MM.1S (cell line): Measurements from ENCODE around the gene NPTX1.

Experiments
- DNase-seq: peaks from one replicate; pipeline ENCODE4 v3.0.0-alpha.2; 2015
- H2AFZ ChIP-seq: fragments of 300-600 bp; sonication (generic); 2 replicates; pipeline ENCODE4 v1.6.0; 2016; ENCODE audit warnings: antibody characterized with exemption, low read length
- H3F3A ChIP-seq: fragments of 300-600 bp; sonication (generic); 2 replicates; pipeline ENCODE4 v1.6.1; 2016; ENCODE audit warnings: mild to moderate bottlenecking, antibody characterized with exemption, low read length, moderate library complexity, mixed read lengths; ENCODE audit not compliant: insufficient read depth
- H3K27ac ChIP-seq: fragments of 300-600 bp; sonication (generic); 2 replicates; pipeline ENCODE4 v1.5.1; 2016; ENCODE audit warnings: mild to moderate bottlenecking, low read length
- H3K27me3 ChIP-seq: fragments of 300-600 bp; sonication (generic); replicated peaks from 2 replicates; pipeline ENCODE4 v1.6.0; 2016; ENCODE audit warnings: low read length; ENCODE audit not compliant: insufficient read depth
- H3K36me3 ChIP-seq: fragments of 300-600 bp; sonication (generic); replicated peaks from 2 replicates; pipeline ENCODE4 v1.6.1; 2016; ENCODE audit warnings: mild to moderate bottlenecking, low read length, mixed read lengths; ENCODE audit not compliant: insufficient read depth
- H3K4me1 ChIP-seq: fragments of 300-600 bp; sonication (generic); 2 replicates; pipeline ENCODE4 v1.6.1; 2016; ENCODE audit warnings: low read length, mixed read lengths
- H3K4me2 ChIP-seq: fragments of 300-600 bp; sonication (generic); 2 replicates; pipeline ENCODE4 v1.6.0; 2016; ENCODE audit warnings: low read depth, low read length
- H3K4me3 ChIP-seq: fragments of 300-600 bp; sonication (generic); 2 replicates; pipeline ENCODE4 v1.5.1; 2016; ENCODE audit warnings: low read length, mixed read lengths
- H3K79me2 ChIP-seq: fragments of 300-600 bp; sonication (generic); 2 replicates; pipeline ENCODE4 v1.6.1; 2016; ENCODE audit warnings: mixed run types, low read length, mixed read lengths
- H3K9ac ChIP-seq: fragments of 300-600 bp; sonication (generic); 2 replicates; pipeline ENCODE4 v1.6.1; 2016; ENCODE audit warnings: low read length, mixed read lengths
- H3K9me2 ChIP-seq: fragments of 300-600 bp; sonication (generic); replicated peaks from 2 replicates; pipeline ENCODE4 v1.6.1; 2016; ENCODE audit warnings: mild to moderate bottlenecking, low read length, mixed read lengths; ENCODE audit not compliant: insufficient read depth
- H3K9me3 ChIP-seq: fragments of 300-600 bp; sonication (generic); replicated peaks from 2 replicates; pipeline ENCODE4 v1.6.1; 2016; ENCODE audit warnings: mild to moderate bottlenecking, low read length, mixed read lengths; ENCODE audit not compliant: insufficient read depth
- H4K20me1 ChIP-seq: fragments of 300-600 bp; sonication (generic); 2 replicates; pipeline ENCODE4 v1.6.1; 2016; ENCODE audit warnings: mild to moderate bottlenecking, low read length, moderate library complexity, mixed read lengths; ENCODE audit not compliant: insufficient read depth
- CTCF ChIP-seq: fragments of 300-600 bp; sonication (generic); IDR thresholded peaks from 2 replicates; pipeline ENCODE4 v1.5.1; 2016; ENCODE audit warnings: antibody characterized with exemption, low read length, mixed read lengths
- EZH2 ChIP-seq: fragments of 300-600 bp; sonication (generic); optimal IDR thresholded peaks from 2 replicates; pipeline ENCODE3; 2017; ENCODE audit warnings: low read depth, mild to moderate bottlenecking, antibody characterized with exemption, low read length, mixed read lengths
- EZH2phosphoT487 ChIP-seq: fragments of 300-600 bp; sonication (generic); IDR thresholded peaks from 2 replicates; pipeline ENCODE4 v1.6.1; 2018; ENCODE audit warnings: antibody characterized with exemption, low read length

The NPTX1 gene

GRCh38 chr17:80421381-80422090 is 54.9 kb downstream of the NPTX1 start:
- peaks cover 18% of the 10 kb centered on the region for H3K27me3 ChIP-seq
- TF ChIP-seq EZH2phosphoT487 (no peak), CTCF (no peak), EZH2 (no peak)
- no peaks in the 10 kb centered on the region for H3K9me2 ChIP-seq
- no peak for DNase-seq
- H3K4me1 ChIP-seq: no peaks in the 10 kb centered on the region
- no peak overlapping the region for H3K27ac ChIP-seq
- H3K9ac ChIP-seq: no peak overlapping the region
- H4K20me1 ChIP-seq: no peaks in the 10 kb centered on the region
- H2AFZ ChIP-seq: no peak overlapping the region
- H3K36me3 ChIP-seq: no peaks in the 10 kb centered on the region
- no peaks in the 10 kb centered on the region for H3K9me3 ChIP-seq
- H3K79me2 ChIP-seq: no peaks in the 10 kb centered on the region
- no peak overlapping the region for H3K4me3 ChIP-seq
- no peaks in the 10 kb centered on the region for H3F3A ChIP-seq
- no peak overlapping the region for H3K4me2 ChIP-seq

- H3K79me2 ChIP-seq: 0 out of 2 replicates have a peak, but pooled peaks cover 4% of the 10 kb centered on the region
These were observed 57.2 kb downstream of the NPTX1 start for GRCh38 chr17:80419255-80419654.

GRCh38 chr17:80418589-80418988 is 57.8 kb downstream of the NPTX1 start:
- Histone ChIP-seq H4K20me1 (no peaks in the 10 kb centered on the region), H3K79me2 (0 out of 2 replicates have a peak, but pooled peaks cover 4% of the 10 kb centered on the region), H3K9me3 (no peaks in the 10 kb centered on the region), H3F3A (peaks cover 3% of the 10 kb centered on the region; the same call in 1 of the 2 replicates), H3K4me2 (no peak overlapping the region), H3K27me3 (peaks cover 10% of the 10 kb centered on the region), H3K4me1 (no peaks in the 10 kb centered on the region), H3K36me3 (no peaks in the 10 kb centered on the region), H2AFZ (no peak overlapping the region), H3K9ac (no peak overlapping the region), H3K9me2 (no peaks in the 10 kb centered on the region), H3K4me3 (no peak overlapping the region), H3K27ac (no peak overlapping the region)
- no peak for DNase-seq
- TF ChIP-seq CTCF: no peak
- no peak for TF ChIP-seq EZH2
- no peak for TF ChIP-seq EZH2phosphoT487

More at GRCh38 chr17:80419255-80419654, 57.2 kb downstream of the NPTX1 start:
- TF ChIP-seq EZH2: no peak
- no peak for TF ChIP-seq CTCF
- no peak for TF ChIP-seq EZH2phosphoT487
- DNase-seq: no peak
- H3K27ac ChIP-seq: no peak overlapping the region
- H3K9ac ChIP-seq: no peak overlapping the region
- H3K9me2 ChIP-seq: no peaks in the 10 kb centered on the region
- H3K4me2 ChIP-seq: no peak overlapping the region
- no peaks in the 10 kb centered on the region for H3K9me3 ChIP-seq
- no peaks in the 10 kb centered on the region for H3K4me1 ChIP-seq
- no peaks in the 10 kb centered on the region for H4K20me1 ChIP-seq
- H3K27me3 ChIP-seq: peaks cover 7% of the 10 kb centered on the region
- H3F3A ChIP-seq: no peaks in the 10 kb centered on the region
- no peaks in the 10 kb centered on the region for H3K36me3 ChIP-seq
- H2AFZ ChIP-seq: no peak overlapping the region
- no peak overlapping the region for H3K4me3 ChIP-seq
